Lower lobe of right lung (tissue), 2 donors: ENCODE results near the gene TTC28. TPM values are rescaled to one million over a fixed set of nuclear protein-coding genes. Genes with fewer than 3 reads are reported as not detected.

Source experiments
- ATAC-seq, 2 donors: fragments of 200-7000 bp; cut with Tn5 transposase; one replicate each; pipeline ENCODE4 v1.9.1; 2020 to 2022; ENCODE audit warnings: mild to moderate bottlenecking in 2 of 2, moderate library complexity in 2 of 2
- DNase-seq: peaks from one replicate; pipeline ENCODE4 v3.0.0-alpha.2; 2020
- H3K27ac ChIP-seq: fragments of 200-600 bp; one replicate; pipeline ENCODE4 v1.8.0; 2022
- H3K27me3 ChIP-seq: fragments of 200-600 bp; one replicate; pipeline ENCODE4 v1.8.0; 2022; ENCODE audit warnings: low read depth
- H3K36me3 ChIP-seq: fragments of 200-600 bp; one replicate; pipeline ENCODE4 v1.8.0; 2022; ENCODE audit warnings: mild to moderate bottlenecking
- H3K4me1 ChIP-seq: fragments of 200-600 bp; one replicate; pipeline ENCODE4 v1.8.0; 2022
- H3K4me3 ChIP-seq: fragments of 200-600 bp; one replicate; pipeline ENCODE4 v1.8.0; 2022; ENCODE audit warnings: mild to moderate bottlenecking
- H3K9me3 ChIP-seq: fragments of 200-600 bp; one replicate; pipeline ENCODE4 v1.8.0; 2022
- CTCF ChIP-seq: fragments of 200-600 bp; IDR thresholded peaks from one replicate; pipeline ENCODE4 v1.8.0; 2022; ENCODE audit warnings: antibody characterized with exemption, mild to moderate bottlenecking
- intact Hi-C: fragments of 100-400 bp; cut with DNase I; formaldehyde crosslinking; loops from one replicate; pipeline ENCODE4 v1.11.0; 2022
- microRNA-seq: library from miRNA; unstranded; fragments of <30 nt; microRNA quantifications from one replicate; pipeline ENCODE4 v1.2.0, GENCODE V29; 2020; ENCODE audit warnings: borderline number of aligned reads
- total RNA-seq: library from RNA; stranded (reverse); fragmentation: NEBNext Ultra II Directional; extraction: Animal tissue kit (Norgen Biotek cat#: 25700); gene quantifications from one replicate; pipeline ENCODE4 v1.2.1, GENCODE V29; 2021
- donor health status: DM: no; HTN: yes; CAD: no; lungs with severe emphysema.

Gene TTC28
- total RNA-seq, 1 donor from 2014 or later = 39.6 TPM

- intact Hi-C loops = no loop called here
- Histone ChIP-seq H3K4me1 (no peaks in the 10 kb centered on the region), H3K36me3 (no peaks in the 10 kb centered on the region), H3K9me3 (no peaks in the 10 kb centered on the region), H3K27ac (no peak overlapping the region), H3K4me3 (no peak overlapping the region), H3K27me3 (no peaks in the 10 kb centered on the region)
- DNase-seq (no peak), ATAC-seq (no peak)
- no peak for TF ChIP-seq CTCF
Observed at GRCh38 chr22:27937453-27937852, 742.2 kb downstream of the TTC28 start.

- Histone ChIP-seq H3K36me3 (no peaks in the 10 kb centered on the region), H3K4me1 (no peaks in the 10 kb centered on the region), H3K27ac (no peak overlapping the region), H3K27me3 (no peaks in the 10 kb centered on the region), H3K4me3 (no peak overlapping the region), H3K9me3 (no peaks in the 10 kb centered on the region)
- no peak for TF ChIP-seq CTCF
- intact Hi-C loops = no loop called here
- ATAC-seq (no peak), DNase-seq (no peak)
Observed at GRCh38 chr22:27935897-27936296, 743.7 kb downstream of the TTC28 start.

- intact Hi-C loops = no loop called here
Observed at GRCh38 chr22:27934069-27934468, 745.6 kb downstream of the TTC28 start.

GRCh38 chr22:27933186-27933983, 746.3 kb downstream of the TTC28 start:
- no peaks in the 10 kb centered on the region for H3K9me3 ChIP-seq
- no peak for TF ChIP-seq CTCF
- no peaks in the 10 kb centered on the region for H3K4me1 ChIP-seq
- H3K36me3 ChIP-seq = no peaks in the 10 kb centered on the region
- no peak overlapping the region for H3K27ac ChIP-seq
- ATAC-seq (no peak), DNase-seq (no peak)
- intact Hi-C loops = no loop called here
- no peak overlapping the region for H3K4me3 ChIP-seq
- no peaks in the 10 kb centered on the region for H3K27me3 ChIP-seq

More at GRCh38 chr22:27934069-27934468, 745.6 kb downstream of the TTC28 start:
- TF ChIP-seq CTCF = no peak
- Histone ChIP-seq H3K36me3 (no peaks in the 10 kb centered on the region), H3K4me1 (no peaks in the 10 kb centered on the region), H3K4me3 (no peak overlapping the region), H3K27ac (no peak overlapping the region), H3K27me3 (no peaks in the 10 kb centered on the region), H3K9me3 (no peaks in the 10 kb centered on the region)
- ATAC-seq = no peak
- DNase-seq = no peak

GRCh38 chr22:27930331-27931060, 749.1 kb downstream of the TTC28 start:
- Histone ChIP-seq H3K4me1 (no peaks in the 10 kb centered on the region), H3K4me3 (no peak overlapping the region)
- no peak for DNase-seq

More at GRCh38 chr22:27930331-27931060, 749.1 kb downstream of the TTC28 start:
- H3K27me3 ChIP-seq = no peaks in the 10 kb centered on the region
- ATAC-seq = no peak
- H3K36me3 ChIP-seq = no peaks in the 10 kb centered on the region
- intact Hi-C loops = no loop called here
- H3K9me3 ChIP-seq = no peaks in the 10 kb centered on the region
- H3K27ac ChIP-seq = no peak overlapping the region
- TF ChIP-seq CTCF = no peak

Small RNA genes within 50 kb of the gene (microRNA-seq; reads per million reads assigned to microRNA genes)
- not detected for gene MIR5739

Other genes starting within 250 kb of the TTC28 start
- gene CHEK2, start 62.0 kb upstream of the TTC28 start, total RNA-seq = 10.0 TPM
- 13.4 TPM for gene HSCB, start 62.2 kb upstream of the TTC28 start, total RNA-seq
- 21.4 TPM for gene CCDC117, start 92.9 kb upstream of the TTC28 start, total RNA-seq
- gene XBP1, start 120.7 kb upstream of the TTC28 start, total RNA-seq = 216 TPM
- 11.3 TPM for gene ZNRF3, start 203.7 kb upstream of the TTC28 start, total RNA-seq